ENCODE measurements around the gene RBM10. TPM values are rescaled to one million over a fixed set of nuclear protein-coding genes. Genes with fewer than 3 reads are reported as not detected.

Gene RBM10
- total and polyA plus RNA-seq, 7 donors = 18.2 to 33.8 (median 25.0) TPM

GRCh38 chrX:47215291-47215900, 70.4 kb downstream of the RBM10 start:
- Histone ChIP-seq H3K9me3 (no peaks in the 10 kb centered on the region), H3K27me3 (ENCODE audit: insufficient read depth in 3 of 3, low read length in 2 of 3) (no peaks in the 10 kb centered on the region), H3K36me3 (ENCODE audit: insufficient read depth in 1 of 2, low read depth in 1 of 2) (peaks cover 15 to 64% of the 10 kb centered on the region in 2 donors), H3K4me1 (peaks cover 18% of the 10 kb centered on the region), H3K4me3 (no peak overlapping the region), H3K27ac (no peak overlapping the region)
- 78 to 85% (median 79%) methylated on average over 12 of the region's 12 CpGs for WGBS, 3 donors
- ATAC-seq (no peak), DNase-seq (no peak)
- intact Hi-C loops (cut with DNase I) = no loop called here
- TF ChIP-seq CTCF (IDR thresholded peaks at IDR 0.05) = no peak

GRCh38 chrX:47216393-47216925, 71.4 kb downstream of the RBM10 start:
- 69 to 76% (median 75%) methylated on average over 8 of the region's 8 CpGs for WGBS, 3 donors
- intact Hi-C loops (cut with DNase I) = no loop called here
- ATAC-seq = no peak
- Histone ChIP-seq H3K27me3 (ENCODE audit: insufficient read depth in 3 of 3, low read length in 2 of 3) (no peaks in the 10 kb centered on the region), H3K27ac (peak overlapping the region; percentile 95), H3K4me3 (peak overlapping the region; percentile 98), H3K36me3 (ENCODE audit: insufficient read depth in 1 of 2, low read depth in 1 of 2) (peaks cover 15 to 54% of the 10 kb centered on the region in 2 donors), H3K4me1 (peaks cover 18% of the 10 kb centered on the region), H3K9me3 (no peaks in the 10 kb centered on the region)
- DNase-seq = no peak
- TF ChIP-seq CTCF (IDR thresholded peaks at IDR 0.05) = no peak

GRCh38 chrX:47217121-47217851, 72.3 kb downstream of the RBM10 start:
- peak in 3 of 4 donors; percentile 1 to 15 (median 7) for ATAC-seq
- H3K4me1 ChIP-seq = peaks cover 18% of the 10 kb centered on the region
- peaks cover 14 to 45% of the 10 kb centered on the region in 2 donors for H3K36me3 ChIP-seq (ENCODE audit: insufficient read depth in 1 of 2, low read depth in 1 of 2)
- 4 to 22% (median 9%) methylated on average over 14 to 22 of the region's 22 CpGs for WGBS, 3 donors
- H3K9me3 ChIP-seq = no peaks in the 10 kb centered on the region
- peak in 1 of 2 donors; percentile 40 for DNase-seq
- H3K27me3 ChIP-seq (ENCODE audit: insufficient read depth in 3 of 3, low read length in 2 of 3) = no peaks in the 10 kb centered on the region
- peak overlapping the region; percentile 98 for H3K4me3 ChIP-seq
- intact Hi-C loops (cut with DNase I) = no loop called here
- no peak for TF ChIP-seq CTCF (IDR thresholded peaks at IDR 0.05)
- peak overlapping the region; percentile 95 for H3K27ac ChIP-seq

GRCh38 chrX:47217852-47218279, 72.8 kb downstream of the RBM10 start:
- intact Hi-C loops (cut with DNase I) = loop anchor here (2.0 kb wide), 1 partner anchor 15 kb away; the partner anchor contains the start of gene USP11 (in 2 of the 2)
- Histone ChIP-seq H3K9me3 (no peaks in the 10 kb centered on the region), H3K36me3 (ENCODE audit: insufficient read depth in 1 of 2, low read depth in 1 of 2) (peaks cover 10 to 40% of the 10 kb centered on the region in 2 donors), H3K27ac (peak overlapping the region; percentile 95), H3K27me3 (ENCODE audit: insufficient read depth in 3 of 3, low read length in 2 of 3) (no peaks in the 10 kb centered on the region), H3K4me1 (peaks cover 18% of the 10 kb centered on the region), H3K4me3 (peak overlapping the region; percentile 98)
- 0 to 2% (median 0%) methylated on average over 11 to 31 of the region's 31 CpGs for whole genome bisulfite sequencing, 3 donors
- ATAC-seq (peak; percentile 85 to 89 (median 88)), DNase-seq (peak; percentile 98 to 99)
- TF ChIP-seq CTCF (IDR thresholded peaks at IDR 0.05) = no peak
